HepG2 (cell line): ENCODE data around the gene MRRF. TPM values are rescaled to one million over a fixed set of nuclear protein-coding genes. Genes with fewer than 3 reads are reported as not detected.

Experiments used
- ATAC-seq: fragments of 200-7000 bp; cut with Tn5 transposase; 3 replicates; pipeline ENCODE4 v1.9.1; 2020; ENCODE audit warnings: mild to moderate bottlenecking, moderate library complexity
- BruUV-seq: library from RNA; stranded (reverse); fragments of 400-500 nt; replicated peaks from 2 replicates; lab custom pipeline; 2021; lab: Mats Ljungman, UMichigan
- CTCF ChIA-PET: fragments of 300-600 bp; formaldehyde crosslinking; extraction: SDS; loops from one replicate; lab custom pipeline; 2021; ENCODE audit warnings: low total read pairs, inconsistent platforms, low intra/inter-chr PET ratio; lab: Yijun Ruan, JAX
- POLR2A ChIA-PET: fragments of 350-600 bp; sonication (Branson Sonifier 250); formaldehyde crosslinking; loops from one replicate; lab custom pipeline; 2020; ENCODE audit warnings: antibody characterized with exemption, inconsistent platforms; lab: Yijun Ruan, JAX
- DNase-seq: peaks from one replicate; pipeline ENCODE4 v3.0.0-alpha.2; 2015; ENCODE audit warnings: low spot score
- FAIRE-seq: peaks from 3 replicates; lab custom pipeline; 2011; peaks lifted over from hg19 to GRCh38; lab: Jason Lieb, UNC
- H2AFZ ChIP-seq: one replicate; pipeline ENCODE4 v1.6.1; 2011; ENCODE audit warnings: low read length, inconsistent platforms
- H3K27ac ChIP-seq: fragments of 300-600 bp; 3 replicates; pipeline ENCODE4 v1.8.0; 2011; ENCODE audit warnings: mixed run types, mild to moderate bottlenecking, mixed read lengths, low read length, inconsistent platforms; ENCODE audit not compliant: insufficient read depth; ENCODE audit errors: extremely low read length
- H3K27me3 ChIP-seq, 2 experiments: fragments of 200-600 bp in 1 of 2; 2 replicates in 1 of 2; 3 replicates in 1 of 2; pipeline versions ENCODE4 v1.6.0 to v1.8.0; 2011; ENCODE audit warnings: low read length in 2 of 2, mild to moderate bottlenecking in 2 of 2, moderate library complexity in 2 of 2, inconsistent platforms in 1 of 2; ENCODE audit not compliant: insufficient read depth in 2 of 2, control insufficient read depth in 1 of 2
- H3K36me3 ChIP-seq, 2 experiments: fragments of 200-600 bp in 1 of 2; replicated peaks in 1 of 2; 2 replicates in 1 of 2; 3 replicates in 1 of 2; pipeline versions ENCODE4 v1.5.1 to v1.8.0; 2011; ENCODE audit warnings: low read length in 2 of 2, inconsistent platforms in 1 of 2; ENCODE audit not compliant: insufficient read depth in 2 of 2, control insufficient read depth in 1 of 2
- H3K4me1 ChIP-seq: 2 replicates; pipeline ENCODE4 v1.5.1; 2012; ENCODE audit warnings: low read length, inconsistent platforms; ENCODE audit not compliant: insufficient read depth
- H3K4me2 ChIP-seq: 2 replicates; pipeline ENCODE4 v1.6.0; 2011; ENCODE audit warnings: low read depth, low read length, inconsistent platforms
- H3K4me3 ChIP-seq, 3 experiments: fragments of 200-600 bp in 1 of 3; sonication (generic), shearing (Covaris generic) in 1 of 3; replicated peaks in 1 of 3; 2 replicates each; pipeline ENCODE4 v1.5.1; 2011 to 2016; ENCODE audit warnings: low read length in 3 of 3, inconsistent platforms in 2 of 3, low read depth in 2 of 3, mild to moderate bottlenecking in 2 of 3, control low read depth in 1 of 3, mixed read lengths in 1 of 3; ENCODE audit not compliant: insufficient read depth in 1 of 3
- H3K79me2 ChIP-seq: one replicate; pipeline ENCODE4 v1.6.1; 2011; ENCODE audit warnings: low read length, inconsistent platforms; ENCODE audit not compliant: insufficient read depth
- H3K9ac ChIP-seq: 2 replicates; pipeline ENCODE4 v1.6.0; 2011; ENCODE audit warnings: mild to moderate bottlenecking, low read depth, low read length, inconsistent platforms; ENCODE audit not compliant: insufficient read depth
- H3K9me3 ChIP-seq: 2 replicates; pipeline ENCODE4 v1.5.1; 2012; ENCODE audit warnings: mild to moderate bottlenecking, low read length
- H4K20me1 ChIP-seq: 2 replicates; pipeline ENCODE4 v1.6.0; 2011; ENCODE audit warnings: inconsistent platforms, mild to moderate bottlenecking, low read length, moderate library complexity; ENCODE audit not compliant: insufficient read depth
- GPBP1L1 ChIP-seq: sonication (generic); formaldehyde crosslinking; IDR thresholded peaks from 2 replicates; pipeline ENCODE4 v1.5.0; 2020; ENCODE audit warnings: mild to moderate bottlenecking, missing genetic modification reagents
- KDM5B ChIP-seq: sonication (generic); formaldehyde crosslinking; IDR thresholded peaks from 2 replicates; pipeline ENCODE4 v1.4.0; 2020; ENCODE audit warnings: missing genetic modification reagents, mild to moderate bottlenecking, borderline replicate concordance
- NCOA5 ChIP-seq: sonication (generic); formaldehyde crosslinking; IDR thresholded peaks from 2 replicates; pipeline ENCODE4 v1.4.0; 2020; ENCODE audit warnings: missing genetic modification reagents
- RAD21 ChIP-seq: fragments of 450-650 bp; formaldehyde crosslinking; IDR thresholded peaks from 2 replicates; pipeline ENCODE4 v1.5.0; 2020; ENCODE audit warnings: mild to moderate bottlenecking
- RBM22 ChIP-seq: fragments of 200-400 bp; formaldehyde crosslinking; optimal IDR thresholded peaks from 2 replicates; pipeline ENCODE3; 2017; ENCODE audit warnings: mild to moderate bottlenecking, low read length, moderate library complexity
- SIX1 ChIP-seq: sonication (generic); formaldehyde crosslinking; IDR thresholded peaks from 2 replicates; pipeline ENCODE4 v1.4.0; 2020; ENCODE audit warnings: missing genetic modification reagents, borderline replicate concordance
- STAT6 ChIP-seq: sonication (generic); formaldehyde crosslinking; IDR thresholded peaks from 2 replicates; pipeline ENCODE4 v1.4.0; 2020; ENCODE audit warnings: missing genetic modification reagents, mild to moderate bottlenecking, borderline replicate concordance
- TERF1 ChIP-seq: sonication (generic); formaldehyde crosslinking; IDR thresholded peaks from 2 replicates; pipeline ENCODE4 v1.8.0; 2022; ENCODE audit warnings: mild to moderate bottlenecking, missing genetic modification reagents, moderate library complexity
- THAP8 ChIP-seq: sonication (generic); formaldehyde crosslinking; IDR thresholded peaks from 2 replicates; pipeline ENCODE4 v1.5.1; 2020; ENCODE audit warnings: missing genetic modification reagents, mild to moderate bottlenecking, borderline replicate concordance
- ZFP1 ChIP-seq: IDR thresholded peaks from 2 replicates; pipeline ENCODE4 v1.6.1; 2016
- ZFP90 ChIP-seq: sonication (generic); formaldehyde crosslinking; IDR thresholded peaks from 2 replicates; pipeline ENCODE4 v1.8.0; 2022; ENCODE audit warnings: missing genetic modification reagents, mild to moderate bottlenecking, inconsistent platforms, borderline replicate concordance
- ZNF232 ChIP-seq: sonication (generic); formaldehyde crosslinking; IDR thresholded peaks from 2 replicates; pipeline ENCODE4 v1.4.0; 2020; ENCODE audit warnings: missing genetic modification reagents, borderline replicate concordance
- ZNF362 ChIP-seq: sonication (generic); formaldehyde crosslinking; IDR thresholded peaks from 2 replicates; pipeline ENCODE4 v1.4.0; 2020; ENCODE audit warnings: missing genetic modification reagents, mild to moderate bottlenecking, borderline replicate concordance
- ZNF572 ChIP-seq: sonication (generic); formaldehyde crosslinking; IDR thresholded peaks from 2 replicates; pipeline ENCODE4 v1.5.1; 2020; ENCODE audit warnings: mild to moderate bottlenecking, missing genetic modification reagents
- ZNF766 ChIP-seq: sonication (generic); formaldehyde crosslinking; IDR thresholded peaks from 2 replicates; pipeline ENCODE4 v1.5.0; 2020; ENCODE audit warnings: missing genetic modification reagents, borderline replicate concordance
- ZNF883 ChIP-seq: sonication (generic); formaldehyde crosslinking; IDR thresholded peaks from 2 replicates; pipeline ENCODE4 v1.5.1; 2020; ENCODE audit warnings: mild to moderate bottlenecking, missing genetic modification reagents; ENCODE audit errors: not compliant biosample characterization
- WGBS: methylation state at CpG from one replicate; pipeline ENCODE4 v1.1.6; 2017; ENCODE audit warnings: low lambda C conversion rate; 5-methylcytosine and 5-hydroxymethylcytosine counted together
- in situ Hi-C: cut with HindIII; loops from 2 replicates; pipeline ENCODE4 v1.10.0; 2017; ENCODE audit warnings: low pct_unique_long_range_greater_than_20kb; ENCODE audit not compliant: extremely low pct_ligation_motif_present
- intact Hi-C: fragments of 100-400 bp; cut with micrococcal nuclease; formaldehyde crosslinking; loops from one replicate; pipeline ENCODE4 v1.10.0; 2022; ENCODE audit not compliant: unreplicated experiment
- polyA plus RNA-seq, 8 experiments: library from polyadenylated mRNA; depleted of rRNA in 3 of 8; stranded (reverse) in 7 of 8; unstranded in 1 of 8; fragments of >200 nt; fragmentation: Illumina TruSeq in 4 of 8; extraction: Trizol in 4 of 8; gene quantifications; 2 replicates each; pipeline versions ENCODE4 v1.2.1 to v1.2.3, GENCODE V29; 2011 to 2016; ENCODE audit warnings: low read depth in 4 of 8, missing spikeins in 1 of 8, mixed read lengths in 1 of 8; ENCODE audit not compliant: insufficient read depth in 1 of 8
- total RNA-seq, 5 experiments: library from RNA; depleted of rRNA; stranded (reverse); fragments of >200 nt; fragmentation: Illumina TruSeq; extraction: Trizol; gene quantifications; 2 replicates each; pipeline ENCODE4 v1.2.3, GENCODE V29; 2016; ENCODE audit warnings: low read depth in 1 of 5

Gene MRRF
- total and polyA plus RNA-seq, 2 of the 13 experiments (the other 11 are each of a cell fraction or from before 2014, with no cell fraction given) = 37.3 to 44.3 TPM

- peaks cover 0 to 9% of the 10 kb centered on the region in 2 experiments; a peak in 4 of 5 replicates for H3K27me3 ChIP-seq
- FAIRE-seq (no peak), ATAC-seq (no peak), DNase-seq (no peak)
- intact Hi-C loops = no loop called here
- no TSS peak for BruUV-seq
- TF ChIP-seq GPBP1L1 (CRISPR knock-in tag) (no peak), ZNF572 (no peak), THAP8 (CRISPR knock-in tag) (no peak), ZFP90 (CRISPR knock-in tag) (no peak), ZNF362 (CRISPR knock-in tag) (no peak), ZFP1 (CRISPR knock-in tag) (no peak), RAD21 (CRISPR knock-in tag) (no peak), ZNF766 (CRISPR knock-in tag) (no peak), NCOA5 (no peak), KDM5B (CRISPR knock-in tag) (no peak), STAT6 (no peak), RBM22 (no peak), TERF1 (CRISPR knock-in tag) (no peak), ZNF883 (CRISPR knock-in tag) (no peak), ZNF232 (CRISPR knock-in tag) (no peak), SIX1 (CRISPR knock-in tag) (no peak)
- no peak overlapping the region for H3K4me2 ChIP-seq
- POLR2A ChIA-PET = no interaction called here
- WGBS = 45% methylated on average over 22 of the region's 24 CpGs
- H3K4me3 ChIP-seq = no peak overlapping the region
- no peak overlapping the region for H2AFZ ChIP-seq
- no peak overlapping the region for H3K27ac ChIP-seq
- no peaks in the 10 kb centered on the region for H3K36me3 ChIP-seq
- no peak overlapping the region for H3K9ac ChIP-seq
- H4K20me1 ChIP-seq = no peaks in the 10 kb centered on the region
- CTCF ChIA-PET = no interaction called here
- H3K9me3 ChIP-seq = peaks cover 15% of the 10 kb centered on the region
- H3K79me2 ChIP-seq = no peaks in the 10 kb centered on the region
- peaks cover 26% of the 10 kb centered on the region for H3K4me1 ChIP-seq
- in situ Hi-C loops = no loop called here
These were observed 112.8 kb downstream of the MRRF start for GRCh38 chr9:122377241-122378164.
